GM23248 (cell line): ENCODE results near the gene ABLIM1. TPM values are rescaled to one million over a fixed set of nuclear protein-coding genes. Genes with fewer than 3 reads are reported as not detected.

ENCODE experiments used
- DNase-seq: peaks from one replicate; pipeline ENCODE4 v3.0.0-alpha.2; 2015
- H2AFZ ChIP-seq: fragments of 200-600 bp; sonication (generic); 2 replicates; pipeline ENCODE4 v1.6.1; 2016; ENCODE audit warnings: antibody characterized with exemption
- H3F3A ChIP-seq: fragments of 200-600 bp; sonication (generic); 2 replicates; pipeline ENCODE4 v1.6.1; 2016; ENCODE audit warnings: mild to moderate bottlenecking, antibody characterized with exemption, mixed run types; ENCODE audit not compliant: insufficient read depth
- H3K27ac ChIP-seq: fragments of 200-600 bp; sonication (generic); 2 replicates; pipeline ENCODE4 v1.5.1; 2016; ENCODE audit warnings: mild to moderate bottlenecking
- H3K27me3 ChIP-seq: fragments of 200-600 bp; sonication (generic); replicated peaks from 2 replicates; pipeline ENCODE4 v1.6.1; 2016; ENCODE audit warnings: mild to moderate bottlenecking; ENCODE audit not compliant: insufficient read depth
- H3K36me3 ChIP-seq: fragments of 200-600 bp; sonication (generic); 2 replicates; pipeline ENCODE4 v1.6.1; 2016; ENCODE audit warnings: low read depth, mild to moderate bottlenecking
- H3K4me1 ChIP-seq: fragments of 200-600 bp; sonication (generic); 2 replicates; pipeline ENCODE4 v1.6.1; 2016; ENCODE audit warnings: mild to moderate bottlenecking; ENCODE audit not compliant: insufficient read depth
- H3K4me2 ChIP-seq: fragments of 200-600 bp; sonication (generic); one replicate; pipeline ENCODE4 v1.6.1; 2016; ENCODE audit warnings: mild to moderate bottlenecking; ENCODE audit not compliant: unreplicated experiment
- H3K4me3 ChIP-seq: fragments of 200-600 bp; sonication (generic); 2 replicates; pipeline ENCODE4 v1.5.1; 2016; ENCODE audit warnings: mild to moderate bottlenecking
- H3K79me2 ChIP-seq: fragments of 200-600 bp; sonication (generic); 2 replicates; pipeline ENCODE4 v1.6.1; 2016; ENCODE audit warnings: mild to moderate bottlenecking; ENCODE audit not compliant: insufficient read depth
- H3K9ac ChIP-seq: fragments of 200-600 bp; sonication (generic); 2 replicates; pipeline ENCODE4 v1.6.1; 2016; ENCODE audit warnings: mild to moderate bottlenecking
- H3K9me2 ChIP-seq: fragments of 200-600 bp; sonication (generic); 2 replicates; pipeline ENCODE4 v1.6.1; 2016; ENCODE audit warnings: mixed run types, mild to moderate bottlenecking, moderate library complexity; ENCODE audit not compliant: insufficient read depth
- H3K9me3 ChIP-seq: fragments of 200-600 bp; sonication (generic); one replicate; pipeline ENCODE4 v1.6.1; 2017; ENCODE audit warnings: low read depth
- H4K20me1 ChIP-seq: fragments of 200-600 bp; sonication (generic); 2 replicates; pipeline ENCODE4 v1.6.0; 2016; ENCODE audit not compliant: insufficient read depth
- EZH2 ChIP-seq: fragments of 200-600 bp; sonication (generic); IDR thresholded peaks from 2 replicates; pipeline ENCODE4 v1.6.1; 2018; ENCODE audit warnings: antibody characterized with exemption, mild to moderate bottlenecking; ENCODE audit not compliant: insufficient read depth, poor library complexity, severe bottlenecking
- EZH2phosphoT487 ChIP-seq: fragments of 200-600 bp; sonication (generic); IDR thresholded peaks from 2 replicates; pipeline ENCODE4 v1.6.1; 2018; ENCODE audit warnings: antibody characterized with exemption, moderate library complexity, mild to moderate bottlenecking, low read depth; ENCODE audit not compliant: insufficient read depth
- whole genome bisulfite sequencing, 2 experiments: methylation state at CpG; one replicate each; pipeline ENCODE4 v1.1.6; 2015 to 2017; ENCODE audit warnings: low lambda C conversion rate in 2 of 2, low coverage in 1 of 2; ENCODE audit errors: missing lambda C conversion rate in 2 of 2; 5-methylcytosine and 5-hydroxymethylcytosine counted together
- in situ Hi-C: fragments of 300-500 bp; cut with MboI; formaldehyde crosslinking; loops from 2 replicates; pipeline ENCODE4 v1.15.0; 2020
- polyA plus RNA-seq: library from polyadenylated mRNA; unstranded; fragments of >200 nt; fragmentation: Nextera tagmentation; extraction: Ambion mirVana; gene quantifications from 2 replicates; pipeline ENCODE4 v1.2.1, GENCODE V29; 2016
- total RNA-seq: library from RNA; depleted of rRNA; stranded (reverse); fragments of >200 nt; shearing (Covaris generic); gene quantifications from 2 replicates; pipeline ENCODE4 v1.2.3, GENCODE V29; 2014

The ABLIM1 gene
- total and polyA plus RNA-seq, 2 experiments from 2014 or later = 0.54 to 0.78 TPM

- H3K9me2 ChIP-seq = no peaks in the 10 kb centered on the region
Measured at GRCh38 chr10:114669648-114670047, 11.6 kb upstream of the ABLIM1 start.

GRCh38 chr10:114668375-114669080 is 10.5 kb upstream of the ABLIM1 start:
- Histone ChIP-seq H3K9me2 (no peaks in the 10 kb centered on the region), H3K36me3 (no peaks in the 10 kb centered on the region), H3K9ac (no peak overlapping the region), H2AFZ (no peak overlapping the region), H3K79me2 (no peaks in the 10 kb centered on the region), H3K4me2 (no peak overlapping the region), H3K9me3 (no peaks in the 10 kb centered on the region), H3K4me1 (no peaks in the 10 kb centered on the region), H4K20me1 (no peaks in the 10 kb centered on the region), H3K27me3 (peaks cover 17% of the 10 kb centered on the region), H3F3A (no peaks in the 10 kb centered on the region), H3K4me3 (no peak overlapping the region), H3K27ac (no peak overlapping the region)
- in situ Hi-C loops = no loop called here
- 55% methylated on average over 6 of the region's 6 CpGs for WGBS, 2 experiments
- no peak for DNase-seq
- TF ChIP-seq EZH2phosphoT487 (no peak), EZH2 (no peak)

More at GRCh38 chr10:114669648-114670047, 11.6 kb upstream of the ABLIM1 start:
- TF ChIP-seq EZH2phosphoT487 (no peak), EZH2 (no peak)
- Histone ChIP-seq H3K36me3 (no peaks in the 10 kb centered on the region), H2AFZ (no peak overlapping the region), H3K27ac (no peak overlapping the region), H3K4me3 (no peak overlapping the region), H3K27me3 (peaks cover 15% of the 10 kb centered on the region), H3K4me2 (no peak overlapping the region), H3K9ac (no peak overlapping the region), H3F3A (no peaks in the 10 kb centered on the region), H4K20me1 (no peaks in the 10 kb centered on the region), H3K4me1 (no peaks in the 10 kb centered on the region), H3K9me3 (no peaks in the 10 kb centered on the region), H3K79me2 (no peaks in the 10 kb centered on the region)
- no peak for DNase-seq
- in situ Hi-C loops = no loop called here
- WGBS, 2 experiments = 61 to 64% methylated on average over 3 of the region's 3 CpGs

- Histone ChIP-seq H4K20me1 (no peaks in the 10 kb centered on the region), H3F3A (no peaks in the 10 kb centered on the region), H3K9ac (no peak overlapping the region), H2AFZ (no peak overlapping the region), H3K4me3 (no peak overlapping the region), H3K4me1 (no peaks in the 10 kb centered on the region), H3K36me3 (no peaks in the 10 kb centered on the region), H3K27me3 (peaks cover 39% of the 10 kb centered on the region), H3K9me3 (no peaks in the 10 kb centered on the region), H3K27ac (no peak overlapping the region), H3K9me2 (no peaks in the 10 kb centered on the region), H3K4me2 (no peak overlapping the region), H3K79me2 (no peaks in the 10 kb centered on the region)
- DNase-seq = no peak
- in situ Hi-C loops = no loop called here
- WGBS, 2 experiments = 48 to 67% methylated on average over 1 of the region's 1 CpG
- TF ChIP-seq EZH2 (no peak), EZH2phosphoT487 (no peak)
Measured at GRCh38 chr10:114665873-114666272, 7.8 kb upstream of the ABLIM1 start.

- H3K4me3 ChIP-seq = no peak overlapping the region
- DNase-seq = no peak
Measured at GRCh38 chr10:114665406-114665805, 7.3 kb upstream of the ABLIM1 start.

GRCh38 chr10:114664127-114664526 is 6.1 kb upstream of the ABLIM1 start:
- Histone ChIP-seq H3K27me3 (peaks cover 37% of the 10 kb centered on the region), H2AFZ (no peak overlapping the region), H3K27ac (no peak overlapping the region), H4K20me1 (no peaks in the 10 kb centered on the region), H3K9ac (no peak overlapping the region), H3K9me3 (no peaks in the 10 kb centered on the region), H3K9me2 (no peaks in the 10 kb centered on the region), H3F3A (no peaks in the 10 kb centered on the region), H3K79me2 (no peaks in the 10 kb centered on the region), H3K4me3 (no peak overlapping the region), H3K4me1 (no peaks in the 10 kb centered on the region), H3K36me3 (no peaks in the 10 kb centered on the region), H3K4me2 (no peak overlapping the region)
- no peak for DNase-seq
- 69 to 72% methylated on average over 4 of the region's 4 CpGs for WGBS, 2 experiments
- no peak for TF ChIP-seq EZH2phosphoT487
- no peak for TF ChIP-seq EZH2
- in situ Hi-C loops = no loop called here

More at GRCh38 chr10:114665406-114665805, 7.3 kb upstream of the ABLIM1 start:
- H3F3A ChIP-seq = no peaks in the 10 kb centered on the region
- WGBS, 2 experiments = 67% methylated on average over 2 of the region's 2 CpGs
- no peaks in the 10 kb centered on the region for H3K9me2 ChIP-seq
- H3K9ac ChIP-seq = no peak overlapping the region
- H4K20me1 ChIP-seq = no peaks in the 10 kb centered on the region
- no peaks in the 10 kb centered on the region for H3K79me2 ChIP-seq
- H3K4me2 ChIP-seq = no peak overlapping the region
- in situ Hi-C loops = no loop called here
- no peaks in the 10 kb centered on the region for H3K36me3 ChIP-seq
- no peak overlapping the region for H3K27ac ChIP-seq
- H3K4me1 ChIP-seq = no peaks in the 10 kb centered on the region
- peaks cover 42% of the 10 kb centered on the region for H3K27me3 ChIP-seq
- H3K9me3 ChIP-seq = no peaks in the 10 kb centered on the region
- TF ChIP-seq EZH2 (no peak), EZH2phosphoT487 (no peak)
- no peak overlapping the region for H2AFZ ChIP-seq
